Naive thymus-derived CD4-positive, alpha-beta T cell (primary cell): ENCODE data around the gene DDC. TPM values are rescaled to one million over a fixed set of nuclear protein-coding genes. Genes with fewer than 3 reads are reported as not detected.

ENCODE experiments used
- ATAC-seq: fragments of 150-1000 bp; cut with Tn5 transposase; 2 replicates; pipeline ENCODE4 v1.10.0; 2021; ENCODE audit warnings: mild to moderate bottlenecking, moderate library complexity
- CTCF ChIA-PET: fragments of 350-600 bp; sonication (Branson Sonifier 250); formaldehyde crosslinking; loops from one replicate; lab custom pipeline; 2021; ENCODE audit warnings: antibody characterized with exemption; lab: Charles Lee
- POLR2A ChIA-PET: fragments of 350-600 bp; sonication (Branson Sonifier 250); formaldehyde crosslinking; loops from one replicate; lab custom pipeline; 2021; ENCODE audit warnings: antibody characterized with exemption, inconsistent platforms; lab: Charles Lee
- DNase-seq, 9 donors: peaks; one replicate each; pipeline versions ENCODE4 v3.0.0 to v3.0.0-alpha.2; 2020 to 2022; ENCODE audit warnings: mixed read lengths in 1 of 9
- H3K27ac ChIP-seq: one replicate; pipeline ENCODE4 v1.7.0; 2013; ENCODE audit warnings: mild to moderate bottlenecking, low read depth, low read length, moderate library complexity
- H3K27me3 ChIP-seq, 2 donors: one replicate each; pipeline ENCODE4 v1.7.0; 2013; ENCODE audit warnings: low read length in 2 of 2, mild to moderate bottlenecking in 2 of 2, moderate library complexity in 2 of 2; ENCODE audit not compliant: control insufficient read depth in 2 of 2, insufficient read depth in 2 of 2
- H3K36me3 ChIP-seq, 3 experiments: 1 replicate in 2 of 3; 2 replicates in 1 of 3; pipeline ENCODE4 v1.7.0; 2013; ENCODE audit warnings: low read length in 3 of 3, mild to moderate bottlenecking in 3 of 3, moderate library complexity in 1 of 3; ENCODE audit not compliant: insufficient read depth in 3 of 3, control insufficient read depth in 2 of 3
- H3K4me1 ChIP-seq, 2 donors: one replicate each; pipeline ENCODE4 v1.7.0; 2013; ENCODE audit warnings: low read length in 2 of 2, mild to moderate bottlenecking in 2 of 2, moderate library complexity in 1 of 2; ENCODE audit not compliant: control insufficient read depth in 2 of 2, insufficient read depth in 2 of 2
- H3K4me3 ChIP-seq: 2 replicates; pipeline ENCODE4 v1.7.0; 2013; ENCODE audit warnings: mild to moderate bottlenecking, low read length
- H3K9me3 ChIP-seq, 3 experiments: 1 replicate in 2 of 3; 2 replicates in 1 of 3; pipeline ENCODE4 v1.7.0; 2013; ENCODE audit warnings: low read length in 3 of 3; ENCODE audit not compliant: control insufficient read depth in 2 of 3
- H3K27ac Mint-ChIP-seq, 9 donors: one replicate each; pipeline ENCODE4 v1.8.0; 2020 to 2022; ENCODE audit warnings: mixed read lengths in 9 of 9, mild to moderate bottlenecking in 8 of 9, moderate library complexity in 5 of 9, inconsistent platforms in 2 of 9
- H3K27me3 Mint-ChIP-seq, 5 donors: one replicate each; pipeline ENCODE4 v1.8.0; 2021 to 2022; ENCODE audit warnings: mixed read lengths in 5 of 5, mild to moderate bottlenecking in 1 of 5
- H3K36me3 Mint-ChIP-seq, 5 donors: one replicate each; pipeline ENCODE4 v1.8.0; 2020 to 2022; ENCODE audit warnings: mixed read lengths in 5 of 5, mild to moderate bottlenecking in 3 of 5, inconsistent platforms in 1 of 5
- H3K4me1 Mint-ChIP-seq, 7 donors: one replicate each; pipeline ENCODE4 v1.8.0; 2020 to 2022; ENCODE audit warnings: mixed read lengths in 7 of 7, mild to moderate bottlenecking in 3 of 7, inconsistent platforms in 1 of 7
- H3K4me3 Mint-ChIP-seq, 10 donors: one replicate each; pipeline ENCODE4 v1.8.0; 2020 to 2022; ENCODE audit warnings: mild to moderate bottlenecking in 10 of 10, mixed read lengths in 10 of 10, moderate library complexity in 6 of 10, inconsistent platforms in 2 of 10
- H3K9me3 Mint-ChIP-seq, 11 donors: one replicate each; pipeline ENCODE4 v1.8.0; 2020 to 2022; ENCODE audit warnings: mixed read lengths in 11 of 11, mild to moderate bottlenecking in 4 of 11, inconsistent platforms in 1 of 11, moderate library complexity in 1 of 11
- intact Hi-C, 2 donors: fragments of 100-400 bp; cut with micrococcal nuclease; formaldehyde crosslinking; loops; one replicate each; pipeline ENCODE4 v1.15.1; 2023
- polyA plus RNA-seq, 2 donors: library from polyadenylated mRNA; unstranded; fragments of 300-500 nt; fragmentation: Illumina TruSeq; gene quantifications; one replicate each; pipeline ENCODE4 v1.2.3, GENCODE V29; 2021
- total RNA-seq, 6 experiments: library from RNA in 5 of 6; stranded (reverse) in 5 of 6; gene quantifications; 1 replicate in 5 of 6; 2 replicates in 1 of 6; pipeline ENCODE4 v1.2.3 and lab custom pipeline; 2021 to 2026

DDC gene
- total and polyA plus RNA-seq, 7 experiments from 2014 or later = not detected

DNA sequence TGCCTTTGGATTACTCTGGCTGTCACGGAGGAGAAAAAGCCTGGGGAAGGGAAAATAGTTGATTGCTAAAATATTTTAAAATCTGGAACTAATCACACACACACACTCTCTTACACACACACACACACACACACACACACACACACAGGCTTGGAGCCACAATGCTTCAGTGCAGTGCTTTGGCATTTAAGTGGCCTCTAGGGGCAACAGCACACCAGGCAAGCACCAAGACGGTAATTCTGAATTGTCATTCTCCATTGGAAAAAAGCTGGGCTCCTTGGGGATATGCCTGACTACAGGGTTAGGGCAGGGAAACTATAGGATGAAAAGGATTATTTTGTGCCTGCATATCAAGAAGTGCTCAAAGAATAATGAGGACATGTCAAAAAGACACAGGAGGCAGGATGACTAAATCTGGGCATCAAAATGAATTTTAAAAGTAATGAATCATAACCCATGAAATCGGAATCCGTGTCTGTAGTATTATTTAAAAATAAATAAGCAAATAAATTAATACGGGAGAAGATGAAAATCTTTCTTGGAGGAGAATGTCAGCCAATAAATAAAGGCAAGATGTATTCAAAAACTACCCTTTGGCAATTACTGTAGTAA, 30.4 kb upstream of the DDC start:
- no peak overlapping the region for H3K4me3 ChIP-seq
- Mint-ChIP-seq H3K27ac (no peak overlapping the region), H3K4me1 (peaks cover 0 to 30% (median 0%) of the 10 kb centered on the region in 7 donors), H3K9me3 (no peaks in the 10 kb centered on the region), H3K27me3 (peaks cover 0 to 12% (median 1%) of the 10 kb centered on the region in 5 donors), H3K4me3 (peak overlapping the region in 1 of 10 donors; percentile 29), H3K36me3 (peaks cover 0 to 16% (median 4%) of the 10 kb centered on the region in 5 donors)
- no peaks in the 10 kb centered on the region for H3K4me1 ChIP-seq
- DNase-seq = no peak
- CTCF ChIA-PET = interaction anchor here (1.1 kb wide), 1 partner anchor 20 kb away, joined by 7 read pairs; no protein-coding TSS in a partner anchor
- intact Hi-C loops = loop anchor here (1.0 to 10.0 kb wide), 2 partner anchors 38 to 61 kb away; no protein-coding TSS in a partner anchor
- peak; percentile 56 for ATAC-seq
- no peaks in the 10 kb centered on the region for H3K27me3 ChIP-seq
- peaks cover 0 to 6% (median 0%) of the 10 kb centered on the region in 3 experiments for H3K36me3 ChIP-seq
- POLR2A ChIA-PET = no interaction called here
- no peak overlapping the region for H3K27ac ChIP-seq
- H3K9me3 ChIP-seq = no peaks in the 10 kb centered on the region

DNA sequence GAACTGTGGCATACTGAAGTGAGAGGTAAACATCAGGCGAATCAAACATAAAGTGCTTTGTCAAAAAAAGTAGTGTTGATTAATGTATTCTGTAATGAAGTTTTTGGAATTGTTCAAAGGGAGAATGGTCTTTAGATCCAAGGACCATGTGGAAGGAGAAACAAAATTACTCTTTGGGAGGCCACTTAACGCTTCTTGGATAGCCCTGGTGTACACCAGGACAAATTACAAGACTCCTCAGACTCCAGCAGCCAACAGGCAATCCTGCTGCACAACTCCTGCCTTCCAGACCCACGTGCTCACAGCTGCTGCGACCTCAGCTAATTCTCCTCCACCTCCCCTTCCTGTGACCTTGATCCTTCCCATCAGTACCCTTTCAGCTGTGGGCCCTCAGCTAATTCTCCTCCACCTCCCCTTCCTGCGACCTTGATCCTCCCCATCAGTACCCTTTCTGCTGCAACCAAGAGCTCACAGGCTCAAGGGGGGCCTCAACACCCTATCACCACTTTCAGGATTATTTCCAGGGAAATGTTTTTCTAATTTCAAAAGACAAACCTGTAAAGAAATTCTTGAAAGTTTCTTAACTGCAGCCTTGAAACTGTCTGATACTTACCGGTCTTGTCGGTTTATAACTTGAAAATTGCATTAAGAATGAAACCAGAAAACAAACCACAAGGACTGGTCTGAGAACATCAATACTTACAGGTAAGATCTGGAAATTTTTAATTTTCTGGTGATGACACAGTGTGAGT, 29.7 kb upstream of the DDC start:
- ChIA-PET CTCF (interaction anchor here (1.1 kb wide), 1 partner anchor 21 kb away, joined by 7 read pairs; no protein-coding TSS in a partner anchor), POLR2A (no interaction called here)
- ATAC-seq (no peak), DNase-seq (no peak)
- Histone ChIP-seq H3K36me3 (peaks cover 0 to 6% (median 0%) of the 10 kb centered on the region in 3 experiments), H3K4me3 (no peak overlapping the region), H3K9me3 (no peaks in the 10 kb centered on the region), H3K27ac (no peak overlapping the region), H3K27me3 (no peaks in the 10 kb centered on the region), H3K4me1 (no peaks in the 10 kb centered on the region)
- Mint-ChIP-seq H3K4me1 (peaks cover 0 to 30% (median 0%) of the 10 kb centered on the region in 7 donors), H3K36me3 (peaks cover 0 to 21% (median 4%) of the 10 kb centered on the region in 5 donors), H3K27ac (peak overlapping the region in 2 of 9 donors; percentile 28 to 75), H3K4me3 (peak overlapping the region in 1 of 10 donors; percentile 29), H3K27me3 (peaks cover 0 to 18% (median 6%) of the 10 kb centered on the region in 5 donors), H3K9me3 (no peaks in the 10 kb centered on the region)
- intact Hi-C loops = loop anchor here (1.0 to 10.0 kb wide), 2 partner anchors 38 to 60 kb away; no protein-coding TSS in a partner anchor

DNA sequence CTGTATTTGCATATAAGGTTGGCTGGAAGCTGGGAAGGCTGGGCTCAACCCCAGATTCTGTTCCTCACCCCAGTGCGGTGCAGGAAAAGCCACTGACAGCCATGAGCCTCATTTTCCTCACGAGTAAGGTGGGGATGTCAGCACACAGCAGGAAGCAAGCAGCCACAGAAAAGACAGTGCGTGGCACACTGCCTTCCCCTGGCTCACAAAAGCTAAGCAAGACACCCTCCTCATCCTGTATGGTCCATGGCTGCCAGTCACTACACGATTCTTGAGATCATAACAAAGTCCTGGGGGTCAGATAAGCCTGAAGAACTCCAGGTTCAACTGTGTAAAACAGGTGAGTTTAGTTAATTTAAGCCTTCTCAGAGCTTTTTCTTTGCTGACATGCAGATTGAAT, 28.9 kb upstream of the DDC start:
- ChIA-PET POLR2A (no interaction called here), CTCF (no interaction called here)
- Mint-ChIP-seq H3K9me3 (no peaks in the 10 kb centered on the region), H3K4me3 (no peak overlapping the region), H3K27me3 (peaks cover 0 to 15% (median 6%) of the 10 kb centered on the region in 5 donors), H3K27ac (no peak overlapping the region), H3K36me3 (peaks cover 0 to 21% (median 4%) of the 10 kb centered on the region in 5 donors), H3K4me1 (peaks cover 0 to 30% (median 0%) of the 10 kb centered on the region in 7 donors)
- Histone ChIP-seq H3K4me3 (no peak overlapping the region), H3K36me3 (peaks cover 0 to 6% (median 0%) of the 10 kb centered on the region in 3 experiments), H3K27ac (no peak overlapping the region), H3K27me3 (no peaks in the 10 kb centered on the region), H3K4me1 (no peaks in the 10 kb centered on the region), H3K9me3 (no peaks in the 10 kb centered on the region)
- no peak for ATAC-seq
- DNase-seq = no peak
- intact Hi-C loops = loop anchor here in 1 of 2 donors (10.0 kb wide), 1 partner anchor 59 kb away; no protein-coding TSS in a partner anchor

- Histone ChIP-seq H3K4me1 (no peaks in the 10 kb centered on the region), H3K27ac (no peak overlapping the region), H3K9me3 (no peaks in the 10 kb centered on the region), H3K36me3 (peaks cover 0 to 6% (median 0%) of the 10 kb centered on the region in 3 experiments), H3K27me3 (no peaks in the 10 kb centered on the region), H3K4me3 (no peak overlapping the region)
- POLR2A ChIA-PET = no interaction called here
- ATAC-seq (no peak), DNase-seq (no peak)
- intact Hi-C loops = loop anchor here in 1 of 2 donors (10.0 kb wide), 1 partner anchor 58 kb away; no protein-coding TSS in a partner anchor
- H3K27me3 Mint-ChIP-seq = peaks cover under 1 to 11% (median 6%) of the 10 kb centered on the region in 5 donors
- CTCF ChIA-PET = no interaction called here
- no peaks in the 10 kb centered on the region for H3K9me3 Mint-ChIP-seq
- peaks cover 0 to 22% (median 0%) of the 10 kb centered on the region in 7 donors for H3K4me1 Mint-ChIP-seq
- H3K4me3 Mint-ChIP-seq = no peak overlapping the region
- peaks cover 0 to 14% (median 4%) of the 10 kb centered on the region in 5 donors for H3K36me3 Mint-ChIP-seq
- no peak overlapping the region for H3K27ac Mint-ChIP-seq
Measured at GRCh38 chr7:50592940-50593339, 27.7 kb upstream of the DDC start.

DNA sequence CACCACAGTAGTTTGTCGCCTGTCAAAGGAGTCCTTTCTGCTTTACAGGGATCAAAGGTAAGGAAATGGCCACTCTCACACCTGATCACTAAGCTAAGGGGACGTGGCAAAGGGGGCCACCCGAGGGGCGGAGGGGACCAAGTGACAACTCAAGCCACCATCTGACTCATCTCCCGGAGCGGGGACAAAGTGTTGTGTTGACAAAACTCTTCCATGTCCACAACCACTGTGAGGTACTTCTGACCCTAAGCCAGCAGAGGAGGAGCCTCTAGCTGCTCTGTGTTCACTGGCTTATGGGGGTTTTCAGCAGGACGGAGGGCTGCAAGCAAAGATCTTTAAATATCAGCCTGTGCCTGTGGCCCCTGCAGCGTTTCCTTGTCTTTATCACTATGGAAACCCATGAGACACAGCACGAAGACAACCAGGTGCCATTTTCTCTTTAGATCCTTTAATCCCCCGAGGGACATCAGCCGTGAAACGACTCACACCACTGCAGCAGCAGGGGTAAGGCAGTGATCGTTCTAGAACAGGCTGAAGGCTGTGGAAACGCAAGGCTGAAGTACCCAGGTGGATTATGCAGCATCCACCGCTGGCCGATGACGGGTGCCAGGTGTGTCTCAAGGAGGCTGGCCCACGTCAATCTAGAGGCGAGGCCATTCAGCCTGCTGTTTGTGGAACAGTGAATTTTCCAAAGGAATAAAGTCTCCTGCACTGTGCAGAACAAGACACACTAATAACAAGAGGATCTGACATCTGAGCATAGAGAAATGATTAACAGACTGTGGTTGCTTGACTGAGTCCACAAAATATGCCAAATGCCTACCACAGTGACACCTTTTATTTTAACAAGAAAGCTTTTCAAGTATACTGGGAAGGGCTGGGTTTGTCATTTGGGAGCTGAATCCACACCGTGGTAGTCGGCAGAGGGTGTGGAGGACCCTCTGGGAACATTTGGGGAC, 26.6 kb upstream of the DDC start:
- Mint-ChIP-seq H3K4me3 (no peak overlapping the region), H3K27ac (no peak overlapping the region), H3K9me3 (no peaks in the 10 kb centered on the region), H3K36me3 (peaks cover 0 to 14% (median 4%) of the 10 kb centered on the region in 5 donors), H3K27me3 (peaks cover 6 to 11% (median 7%) of the 10 kb centered on the region in 5 donors), H3K4me1 (peaks cover 0 to 22% (median 0%) of the 10 kb centered on the region in 7 donors)
- ChIA-PET POLR2A (no interaction called here), CTCF (no interaction called here)
- H3K9me3 ChIP-seq = no peaks in the 10 kb centered on the region
- ATAC-seq (no peak), DNase-seq (no peak)
- no peaks in the 10 kb centered on the region for H3K4me1 ChIP-seq
- H3K27me3 ChIP-seq = no peaks in the 10 kb centered on the region
- peaks cover 0 to 6% (median 0%) of the 10 kb centered on the region in 3 experiments for H3K36me3 ChIP-seq
- H3K27ac ChIP-seq = no peak overlapping the region
- intact Hi-C loops = loop anchor here in 1 of 2 donors (10.0 kb wide), 1 partner anchor 57 kb away; no protein-coding TSS in a partner anchor
- H3K4me3 ChIP-seq = no peak overlapping the region

DNA sequence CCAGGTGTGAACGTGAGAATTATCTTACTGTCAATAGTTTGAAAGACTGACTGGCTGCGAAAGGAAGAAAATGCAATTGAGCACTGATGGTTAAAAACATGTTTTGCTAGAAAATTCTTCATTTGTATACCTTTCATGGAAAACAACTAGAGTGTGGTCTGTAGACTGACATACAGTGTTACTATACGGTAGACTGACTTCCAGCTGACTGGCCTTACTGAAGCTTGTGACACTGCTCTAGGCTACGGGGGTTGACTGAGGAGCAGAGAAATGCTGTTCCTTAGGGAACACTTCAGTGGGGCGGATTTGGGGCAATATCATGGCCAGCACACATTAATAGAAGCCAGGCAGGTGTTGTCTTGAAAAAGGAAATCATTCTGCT, 25.9 kb upstream of the DDC start:
- Mint-ChIP-seq H3K27ac (no peak overlapping the region), H3K27me3 (peaks cover 6 to 11% (median 7%) of the 10 kb centered on the region in 5 donors), H3K4me3 (no peak overlapping the region), H3K9me3 (peaks cover 0 to under 1% (median 0%) of the 10 kb centered on the region in 11 donors), H3K4me1 (peaks cover 0 to 18% (median 0%) of the 10 kb centered on the region in 7 donors), H3K36me3 (peaks cover 0 to 14% (median 4%) of the 10 kb centered on the region in 5 donors)
- H3K27ac ChIP-seq = no peak overlapping the region
- peaks cover 0 to 6% (median 0%) of the 10 kb centered on the region in 3 experiments for H3K36me3 ChIP-seq
- H3K4me1 ChIP-seq = no peaks in the 10 kb centered on the region
- H3K4me3 ChIP-seq = no peak overlapping the region
- ChIA-PET POLR2A (no interaction called here), CTCF (no interaction called here)
- intact Hi-C loops = loop anchor here in 1 of 2 donors (10.0 kb wide), 1 partner anchor 56 kb away; no protein-coding TSS in a partner anchor
- DNase-seq (no peak), ATAC-seq (no peak)
- no peaks in the 10 kb centered on the region for H3K27me3 ChIP-seq
- H3K9me3 ChIP-seq = no peaks in the 10 kb centered on the region
